Liver (tissue), 9 donors: ENCODE results near the gene PAWR. TPM values are rescaled to one million over a fixed set of nuclear protein-coding genes. Genes with fewer than 3 reads are reported as not detected.
"Not testable (repeated sequence)": the region's sequence is repeated elsewhere in the genome, so short reads cannot be mapped to it uniquely, and the experiment has no call there.

Experiments used
- DNase-seq: peaks from one replicate; pipeline ENCODE4 v3.0.0-alpha.2; 2017; ENCODE audit warnings: low spot score
- H3K27ac ChIP-seq, 2 donors: one replicate each; pipeline ENCODE4 v1.7.0; 2013; ENCODE audit warnings: inconsistent platforms in 2 of 2, low read length in 2 of 2, control low read depth in 1 of 2, low read depth in 1 of 2, mild to moderate bottlenecking in 1 of 2
- H3K27me3 ChIP-seq, 4 donors: one replicate each; pipeline versions ENCODE4 v1.6.1 to v1.7.0; 2013; ENCODE audit warnings: low read length in 3 of 4, inconsistent platforms in 1 of 4, mild to moderate bottlenecking in 1 of 4, moderate library complexity in 1 of 4; ENCODE audit not compliant: control insufficient read depth in 4 of 4, insufficient read depth in 4 of 4
- H3K36me3 ChIP-seq, 4 donors: one replicate each; pipeline versions ENCODE4 v1.6.1 to v1.7.0; 2013; ENCODE audit warnings: low read length in 3 of 4, mild to moderate bottlenecking in 3 of 4, low read depth in 1 of 4, moderate library complexity in 1 of 4; ENCODE audit not compliant: control insufficient read depth in 4 of 4, insufficient read depth in 3 of 4
- H3K4me1 ChIP-seq, 4 donors: one replicate each; pipeline versions ENCODE4 v1.6.1 to v1.7.0; 2013; ENCODE audit warnings: low read length in 3 of 4, mild to moderate bottlenecking in 3 of 4, moderate library complexity in 1 of 4; ENCODE audit not compliant: control insufficient read depth in 4 of 4, insufficient read depth in 4 of 4
- H3K4me3 ChIP-seq, 3 donors: one replicate each; pipeline versions ENCODE4 v1.6.1 to v1.7.0; 2013; ENCODE audit warnings: low read length in 3 of 3, control low read depth in 1 of 3, low read depth in 1 of 3, mild to moderate bottlenecking in 1 of 3
- H3K9ac ChIP-seq, 2 donors: one replicate each; pipeline ENCODE4 v1.7.0; 2013; ENCODE audit warnings: low read length in 2 of 2, mild to moderate bottlenecking in 2 of 2, moderate library complexity in 2 of 2, control low read depth in 1 of 2, low read depth in 1 of 2
- H3K9me3 ChIP-seq, 4 donors: one replicate each; pipeline versions ENCODE4 v1.6.1 to v1.7.0; 2013; ENCODE audit warnings: low read length in 3 of 4; ENCODE audit not compliant: control insufficient read depth in 4 of 4
- ATF3 ChIP-seq: IDR thresholded peaks from 2 replicates; pipeline ENCODE4 v1.6.1; 2016; ENCODE audit warnings: antibody characterized with exemption
- EGR1 ChIP-seq, 2 donors: IDR thresholded peaks; 2 replicates each; pipeline ENCODE4 v1.6.1; 2016 to 2018; ENCODE audit warnings: antibody characterized with exemption in 2 of 2, low read depth in 2 of 2
- FOXA1 ChIP-seq: IDR thresholded peaks from 2 replicates; pipeline ENCODE4 v1.6.1; 2016; ENCODE audit warnings: antibody characterized with exemption
- GABPA ChIP-seq, 2 donors: IDR thresholded peaks in 1 of 2; conservative IDR thresholded peaks in 1 of 2; 2 replicates each; pipeline ENCODE4 v1.6.1; 2016; ENCODE audit warnings: antibody characterized with exemption in 2 of 2, mild to moderate bottlenecking in 1 of 2, moderate library complexity in 1 of 2
- HNF4A ChIP-seq, 2 donors: conservative IDR thresholded peaks; 2 replicates each; pipeline ENCODE4 v1.6.1; 2016; ENCODE audit warnings: antibody characterized with exemption in 2 of 2, mild to moderate bottlenecking in 2 of 2
- HNF4G ChIP-seq: IDR thresholded peaks from 2 replicates; pipeline ENCODE4 v1.6.1; 2016; ENCODE audit warnings: antibody characterized with exemption
- NR2F2 ChIP-seq: IDR thresholded peaks from 2 replicates; pipeline ENCODE4 v1.6.1; 2016; ENCODE audit warnings: antibody characterized with exemption
- RAD21 ChIP-seq, 2 donors: IDR thresholded peaks; 2 replicates each; pipeline ENCODE4 v1.6.1; 2016; ENCODE audit warnings: antibody characterized with exemption in 2 of 2, mild to moderate bottlenecking in 2 of 2
- RXRA ChIP-seq, 2 donors: IDR thresholded peaks; 2 replicates each; pipeline ENCODE4 v1.6.1; 2017 to 2018; ENCODE audit warnings: antibody characterized with exemption in 2 of 2, mild to moderate bottlenecking in 1 of 2
- SP1 ChIP-seq: IDR thresholded peaks from 2 replicates; pipeline ENCODE4 v1.6.1; 2018; ENCODE audit warnings: antibody characterized with exemption, mild to moderate bottlenecking
- TAF1 ChIP-seq: conservative IDR thresholded peaks from 2 replicates; pipeline ENCODE4 v1.6.1; 2016; ENCODE audit warnings: antibody characterized with exemption, mild to moderate bottlenecking
- YY1 ChIP-seq: IDR thresholded peaks from 2 replicates; pipeline ENCODE4 v1.6.1; 2016; ENCODE audit warnings: antibody characterized with exemption, mild to moderate bottlenecking
- ZBTB33 ChIP-seq: IDR thresholded peaks from 2 replicates; pipeline ENCODE4 v1.6.1; 2016; ENCODE audit warnings: antibody characterized with exemption
- WGBS: extraction: QIAGEN DNeasy Blood & Tissue Kit; methylation state at CpG from one replicate; pipeline ENCODE4 v1.1.7; 2013; 5-methylcytosine and 5-hydroxymethylcytosine counted together
- polyA plus RNA-seq, 2 donors: library from polyadenylated mRNA; stranded (reverse) in 1 of 2; unstranded in 1 of 2; fragments of 200-250 nt in 1 of 2; fragments of >200 nt in 1 of 2; fragmentation: Nextera tagmentation in 1 of 2; extraction: Ambion mirVana in 1 of 2; gene quantifications; one replicate each; pipeline versions ENCODE4 v1.2.1 to v1.2.3, GENCODE V29; 2013 to 2015
- total RNA-seq, 2 donors: library from RNA; depleted of rRNA; stranded (reverse); fragments of >200 nt; gene quantifications; one replicate each; pipeline ENCODE4 v1.2.3, GENCODE V29; 2014
- TF ChIP-seq, protein P1 (sequence below): fragments of 150-350 bp; IDR thresholded peaks from 2 replicates; pipeline ENCODE4 v1.5.1; 2017; ENCODE audit warnings: improper control_type of control experiment, low read depth, low read length; ENCODE audit not compliant: missing input control
- TF ChIP-seq, protein P2 (sequence below): IDR thresholded peaks from 2 replicates; pipeline ENCODE4 v1.6.1; 2016; ENCODE audit warnings: antibody characterized with exemption, mild to moderate bottlenecking
- donor health status: healthy.
- donor health status: healthy.
- donor health status: healthy.
- donor health status: healthy.
- donor health status: healthy.

The PAWR gene
- total and polyA plus RNA-seq, 4 donors, result 6.1 to 24.1 (median 9.9) TPM

GRCh38 chr12:79629561-79629960, 61.2 kb downstream of the PAWR start:
- peak overlapping the region; percentile 3 to 18 for H3K9ac ChIP-seq
- no peak overlapping the region for H3K4me3 ChIP-seq
- no peak for TF ChIP-seq ATF3
- TF ChIP-seq HNF4A (conservative IDR thresholded peaks at IDR 0.05), result no peak
- TF ChIP-seq YY1, result no peak
- no peak for TF ChIP-seq RXRA (IDR thresholded peaks at IDR 0.05)
- TF ChIP-seq ZBTB33, result no peak
- no peak for TF ChIP-seq TAF1
- no peak for TF ChIP-seq HNF4G
- TF ChIP-seq SP1, result no peak
- no peak for TF ChIP-seq FOXA1
- TF ChIP-seq, protein P1, sequence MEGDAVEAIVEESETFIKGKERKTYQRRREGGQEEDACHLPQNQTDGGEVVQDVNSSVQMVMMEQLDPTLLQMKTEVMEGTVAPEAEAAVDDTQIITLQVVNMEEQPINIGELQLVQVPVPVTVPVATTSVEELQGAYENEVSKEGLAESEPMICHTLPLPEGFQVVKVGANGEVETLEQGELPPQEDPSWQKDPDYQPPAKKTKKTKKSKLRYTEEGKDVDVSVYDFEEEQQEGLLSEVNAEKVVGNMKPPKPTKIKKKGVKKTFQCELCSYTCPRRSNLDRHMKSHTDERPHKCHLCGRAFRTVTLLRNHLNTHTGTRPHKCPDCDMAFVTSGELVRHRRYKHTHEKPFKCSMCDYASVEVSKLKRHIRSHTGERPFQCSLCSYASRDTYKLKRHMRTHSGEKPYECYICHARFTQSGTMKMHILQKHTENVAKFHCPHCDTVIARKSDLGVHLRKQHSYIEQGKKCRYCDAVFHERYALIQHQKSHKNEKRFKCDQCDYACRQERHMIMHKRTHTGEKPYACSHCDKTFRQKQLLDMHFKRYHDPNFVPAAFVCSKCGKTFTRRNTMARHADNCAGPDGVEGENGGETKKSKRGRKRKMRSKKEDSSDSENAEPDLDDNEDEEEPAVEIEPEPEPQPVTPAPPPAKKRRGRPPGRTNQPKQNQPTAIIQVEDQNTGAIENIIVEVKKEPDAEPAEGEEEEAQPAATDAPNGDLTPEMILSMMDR, result no peak
- TF ChIP-seq RAD21 (IDR thresholded peaks at IDR 0.05), result no peak
- no peaks in the 10 kb centered on the region for H3K27me3 ChIP-seq
- no peaks in the 10 kb centered on the region for H3K36me3 ChIP-seq
- no peaks in the 10 kb centered on the region for H3K9me3 ChIP-seq
- DNase-seq, result no peak
- WGBS, result 45% methylated on average over 2 of the region's 2 CpGs
- H3K4me1 ChIP-seq, result peaks cover 0 to 15% (median 2%) of the 10 kb centered on the region in 4 donors
- no peak overlapping the region for H3K27ac ChIP-seq

GRCh38 chr12:79626735-79627134, 64.0 kb downstream of the PAWR start:
- DNase-seq, H3K27ac ChIP-seq, H3K4me3 ChIP-seq, H3K9ac ChIP-seq, H3K36me3 ChIP-seq, H3K27me3 ChIP-seq, H3K9me3 ChIP-seq: not testable (repeated sequence)
- WGBS, result 95% methylated on average over 7 of the region's 7 CpGs
- peaks cover 0 to 11% (median 1%) of the 10 kb centered on the region in 4 donors for H3K4me1 ChIP-seq

GRCh38 chr12:79624378-79624777, 66.4 kb downstream of the PAWR start:
- no peak overlapping the region for H3K9ac ChIP-seq
- no peaks in the 10 kb centered on the region for H3K27me3 ChIP-seq
- peaks cover 0 to 4% (median 0%) of the 10 kb centered on the region in 4 donors for H3K4me1 ChIP-seq
- DNase-seq, result no peak
- TF ChIP-seq NR2F2 (no peak), RXRA (IDR thresholded peaks at IDR 0.05) (no peak), EGR1 (IDR thresholded peaks at IDR 0.05; ENCODE audit: low read depth in 2 of 2) (no peak), YY1 (no peak), FOXA1 (no peak), GABPA (IDR thresholded peaks at IDR 0.05 in 1 of 2, conservative IDR thresholded peaks at IDR 0.05 in 1 of 2) (no peak), SP1 (no peak)
- TF ChIP-seq, protein P2, sequence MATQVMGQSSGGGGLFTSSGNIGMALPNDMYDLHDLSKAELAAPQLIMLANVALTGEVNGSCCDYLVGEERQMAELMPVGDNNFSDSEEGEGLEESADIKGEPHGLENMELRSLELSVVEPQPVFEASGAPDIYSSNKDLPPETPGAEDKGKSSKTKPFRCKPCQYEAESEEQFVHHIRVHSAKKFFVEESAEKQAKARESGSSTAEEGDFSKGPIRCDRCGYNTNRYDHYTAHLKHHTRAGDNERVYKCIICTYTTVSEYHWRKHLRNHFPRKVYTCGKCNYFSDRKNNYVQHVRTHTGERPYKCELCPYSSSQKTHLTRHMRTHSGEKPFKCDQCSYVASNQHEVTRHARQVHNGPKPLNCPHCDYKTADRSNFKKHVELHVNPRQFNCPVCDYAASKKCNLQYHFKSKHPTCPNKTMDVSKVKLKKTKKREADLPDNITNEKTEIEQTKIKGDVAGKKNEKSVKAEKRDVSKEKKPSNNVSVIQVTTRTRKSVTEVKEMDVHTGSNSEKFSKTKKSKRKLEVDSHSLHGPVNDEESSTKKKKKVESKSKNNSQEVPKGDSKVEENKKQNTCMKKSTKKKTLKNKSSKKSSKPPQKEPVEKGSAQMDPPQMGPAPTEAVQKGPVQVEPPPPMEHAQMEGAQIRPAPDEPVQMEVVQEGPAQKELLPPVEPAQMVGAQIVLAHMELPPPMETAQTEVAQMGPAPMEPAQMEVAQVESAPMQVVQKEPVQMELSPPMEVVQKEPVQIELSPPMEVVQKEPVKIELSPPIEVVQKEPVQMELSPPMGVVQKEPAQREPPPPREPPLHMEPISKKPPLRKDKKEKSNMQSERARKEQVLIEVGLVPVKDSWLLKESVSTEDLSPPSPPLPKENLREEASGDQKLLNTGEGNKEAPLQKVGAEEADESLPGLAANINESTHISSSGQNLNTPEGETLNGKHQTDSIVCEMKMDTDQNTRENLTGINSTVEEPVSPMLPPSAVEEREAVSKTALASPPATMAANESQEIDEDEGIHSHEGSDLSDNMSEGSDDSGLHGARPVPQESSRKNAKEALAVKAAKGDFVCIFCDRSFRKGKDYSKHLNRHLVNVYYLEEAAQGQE, result no peak
- H3K4me3 ChIP-seq, result no peak overlapping the region
- no peak overlapping the region for H3K27ac ChIP-seq
- H3K36me3 ChIP-seq, result peaks cover 2 to 4% (median 3%) of the 10 kb centered on the region in 4 donors
- WGBS, result 91% methylated on average over 2 of the region's 2 CpGs
- H3K9me3 ChIP-seq, result no peaks in the 10 kb centered on the region
